SIG-M5 (cell line): ENCODE results near the gene METTL27.

ENCODE experiments used
- DNase-seq: peaks from one replicate; lab custom pipeline; 2025; lab: John Stamatoyannopoulos, UW

Gene METTL27

DNA sequence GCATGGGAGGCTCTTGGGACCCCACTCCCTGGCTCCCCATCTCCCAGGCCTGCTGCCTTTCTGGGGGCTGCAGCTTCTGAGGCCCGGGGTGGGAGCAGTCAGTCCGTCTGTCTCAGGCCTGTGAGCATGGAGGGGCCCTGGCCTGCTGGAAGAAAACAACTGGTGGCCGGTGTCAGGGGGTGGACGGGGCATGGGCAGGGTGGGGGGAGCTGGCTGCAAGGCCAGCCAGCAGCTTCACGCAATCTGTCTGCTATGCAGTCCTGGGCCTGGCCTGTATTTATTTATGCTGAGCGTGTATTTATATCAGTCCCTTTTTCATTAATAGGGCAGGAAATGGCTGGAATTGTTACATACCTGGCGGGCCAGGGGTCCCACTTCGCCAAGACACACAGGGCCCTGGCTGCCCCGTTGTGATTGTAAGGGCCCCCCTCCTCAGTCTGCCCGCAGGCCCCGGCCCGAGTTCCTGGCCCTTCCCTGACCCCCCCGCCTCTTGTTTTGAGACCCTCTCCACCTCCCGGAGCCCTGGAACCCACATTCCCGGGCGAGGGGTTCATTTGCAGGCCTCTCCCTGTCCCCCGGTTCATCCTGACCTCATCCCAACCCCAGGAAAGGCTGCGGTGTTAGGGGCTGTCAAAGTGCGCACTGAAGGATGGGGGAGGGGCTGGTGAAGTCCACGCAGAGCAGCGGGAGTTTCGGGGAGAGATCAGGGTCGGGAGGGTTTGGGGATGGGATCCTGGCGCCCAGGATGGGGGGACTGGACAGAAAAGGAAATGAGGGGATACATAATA is 26.9 kb upstream of the METTL27 start:
- DNase-seq = no peak

DNA sequence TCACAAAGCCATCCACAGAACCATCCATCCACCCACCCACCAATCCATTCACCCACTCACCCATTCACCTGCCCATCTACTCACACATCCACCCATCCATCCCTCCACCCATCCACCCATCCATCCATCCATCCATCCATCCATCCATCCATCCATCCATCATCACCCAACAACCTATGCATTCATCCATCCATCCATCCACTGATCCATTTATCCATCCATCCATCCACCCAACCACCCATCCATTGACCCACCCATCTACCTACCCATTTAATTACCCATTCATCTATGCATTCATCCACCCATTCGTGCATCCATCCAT is 24.1 kb upstream of the METTL27 start:
- no peak for DNase-seq

DNA sequence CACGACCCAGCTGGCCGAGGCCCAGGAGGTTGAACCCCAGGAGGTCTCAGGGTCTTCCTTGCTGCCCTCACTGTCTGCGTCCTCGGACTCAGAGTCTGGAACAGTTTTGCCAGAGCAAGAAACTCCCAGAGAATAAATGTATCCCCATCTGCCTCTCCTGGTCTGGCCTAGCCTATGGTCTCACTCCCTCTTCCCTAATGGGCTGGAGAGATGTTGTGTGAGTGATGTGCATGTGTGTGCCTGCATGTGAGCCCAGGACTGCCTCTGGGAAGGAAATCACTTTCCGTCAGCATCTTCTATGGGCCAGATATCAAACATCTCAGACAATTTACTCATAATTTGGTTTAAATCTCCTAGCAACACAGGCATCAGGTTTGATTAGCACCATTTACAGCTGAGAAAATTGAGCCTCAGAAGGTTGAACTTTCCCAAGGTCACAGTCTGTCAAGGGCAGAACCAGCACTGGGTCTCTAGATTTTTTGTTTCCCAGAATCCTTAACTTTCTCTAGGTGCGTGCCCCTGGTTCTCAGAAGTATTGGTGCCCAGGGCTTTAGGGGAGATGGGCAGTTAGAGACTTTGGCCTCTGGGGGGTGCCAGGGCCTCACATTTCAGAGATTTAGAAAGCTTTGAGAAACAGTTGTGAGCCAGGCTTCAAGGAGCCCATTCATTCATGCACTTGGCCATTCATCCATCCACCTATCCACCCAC is 23.6 kb upstream of the METTL27 start:
- no peak for DNase-seq

DNA sequence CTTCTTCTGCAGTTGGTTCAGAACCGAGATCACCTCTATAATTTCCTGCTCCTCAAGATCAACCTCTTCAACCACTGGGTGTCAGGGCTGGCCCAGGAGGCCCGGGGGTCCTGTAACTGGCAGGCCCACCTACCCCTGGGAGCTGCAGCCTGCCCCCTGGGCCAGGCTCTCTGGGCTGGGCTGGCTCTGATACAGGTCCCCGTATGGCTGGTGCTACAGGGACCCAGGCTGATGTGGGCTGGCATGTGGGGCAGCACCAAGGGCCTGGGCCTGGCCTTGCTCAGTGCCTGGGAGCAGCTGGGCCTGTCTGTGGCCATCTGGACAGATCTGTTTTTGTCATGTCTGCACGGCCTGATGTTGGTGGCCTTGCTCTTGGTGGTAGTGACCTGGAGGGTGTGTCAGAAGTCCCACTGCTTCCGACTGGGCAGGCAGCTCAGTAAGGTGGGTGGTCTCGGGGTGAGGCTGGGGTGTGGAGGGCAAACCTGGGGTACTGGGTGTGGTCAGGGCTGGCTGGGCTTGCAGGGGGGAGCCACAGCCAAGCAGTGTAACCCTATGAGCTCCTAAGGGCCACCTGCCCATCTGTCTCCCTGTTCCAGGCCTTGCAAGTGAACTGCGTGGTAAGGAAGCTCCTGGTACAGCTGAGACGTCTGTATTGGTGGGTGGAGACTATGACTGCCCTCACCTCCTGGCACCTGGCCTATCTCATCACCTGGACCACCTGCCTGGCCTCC is 22.8 kb upstream of the METTL27 start:
- no peak for DNase-seq

DNA sequence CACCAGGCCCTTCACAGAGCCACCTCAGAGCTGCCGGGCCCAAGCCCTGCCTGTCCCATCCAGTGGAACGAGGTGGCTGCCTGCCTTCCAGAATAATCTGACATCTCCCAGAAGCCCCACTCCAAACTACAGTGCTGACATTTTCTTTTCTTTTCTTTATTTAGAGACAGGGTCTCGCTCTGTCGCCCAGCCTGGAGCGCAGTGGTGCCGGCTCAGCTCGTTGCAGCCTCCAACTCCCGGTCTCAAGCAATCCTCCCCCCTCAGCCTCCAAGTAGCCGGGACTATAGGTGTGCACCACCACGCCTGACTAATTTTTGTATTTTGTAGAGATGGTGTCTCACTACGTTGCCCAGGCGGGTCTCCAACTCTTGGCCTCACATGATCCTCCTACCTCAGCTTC is 19.0 kb upstream of the METTL27 start:
- no peak for DNase-seq

DNA sequence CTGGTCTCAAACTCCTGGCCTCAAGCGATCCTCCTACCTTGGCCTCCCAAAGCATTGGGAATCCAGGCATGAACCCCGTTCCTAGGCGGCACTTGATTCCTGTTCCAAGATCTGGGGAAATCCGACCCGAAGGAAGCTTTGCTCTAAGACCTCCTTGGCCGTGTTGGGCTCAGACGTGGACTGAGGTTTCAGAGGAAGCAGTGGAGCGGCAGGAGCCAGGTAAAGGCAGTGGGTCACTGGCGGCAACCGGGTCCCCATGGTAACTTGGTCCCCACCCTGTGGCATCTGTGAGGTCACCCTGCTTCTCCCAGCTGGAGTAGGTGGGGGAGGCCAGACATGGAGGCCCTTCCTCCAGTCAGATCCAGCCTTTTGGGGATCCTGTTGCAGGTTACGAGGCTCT is 18.5 kb upstream of the METTL27 start, which contains the start of gene TMEM270:
Gene TMEM270 (plus strand): TSS at position 301 of the 400 bp plus-strand sequence. CDS start 36 bp downstream, at position 337.
- no peak for DNase-seq

DNA sequence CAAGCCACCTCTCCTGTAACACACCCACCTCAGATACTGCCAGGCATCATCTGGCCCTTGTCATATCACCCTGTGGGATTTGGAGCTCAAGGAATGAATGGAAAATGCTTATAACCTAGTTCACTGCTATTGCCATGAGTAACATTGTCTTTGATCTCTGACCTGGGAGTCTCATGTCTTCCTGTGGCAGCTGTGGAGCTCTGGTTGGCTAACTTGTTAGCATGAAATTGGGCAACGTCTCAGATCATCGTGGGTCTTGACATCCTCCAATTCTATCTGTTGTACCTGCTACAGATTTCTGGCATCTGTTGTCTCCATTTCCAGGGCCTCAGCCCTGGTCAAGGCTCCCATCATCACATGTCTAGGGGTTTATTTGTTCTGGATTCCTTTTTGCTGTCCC is 16.5 kb upstream of the METTL27 start:
- DNase-seq = no peak

DNA sequence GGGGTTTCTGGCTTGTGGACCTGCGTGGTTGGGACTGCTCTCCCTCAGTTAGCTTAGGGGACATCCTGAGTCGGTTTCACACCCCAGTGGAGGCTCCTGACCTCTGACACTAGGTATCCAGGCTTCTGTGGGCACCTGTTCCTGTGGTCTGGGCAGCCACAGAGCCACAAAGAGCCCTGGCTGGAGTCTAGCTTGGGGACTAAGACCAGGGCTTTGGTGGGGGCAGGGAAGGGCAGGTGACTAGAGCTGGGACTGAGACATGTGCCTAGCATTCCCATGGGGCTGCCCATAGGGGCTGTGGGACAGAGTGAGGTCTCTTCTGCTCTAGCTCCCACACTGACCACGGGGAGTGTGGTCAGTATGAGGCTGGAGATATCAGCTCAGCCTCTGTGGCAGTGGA is 14.6 kb upstream of the METTL27 start:
- no peak for DNase-seq

DNA sequence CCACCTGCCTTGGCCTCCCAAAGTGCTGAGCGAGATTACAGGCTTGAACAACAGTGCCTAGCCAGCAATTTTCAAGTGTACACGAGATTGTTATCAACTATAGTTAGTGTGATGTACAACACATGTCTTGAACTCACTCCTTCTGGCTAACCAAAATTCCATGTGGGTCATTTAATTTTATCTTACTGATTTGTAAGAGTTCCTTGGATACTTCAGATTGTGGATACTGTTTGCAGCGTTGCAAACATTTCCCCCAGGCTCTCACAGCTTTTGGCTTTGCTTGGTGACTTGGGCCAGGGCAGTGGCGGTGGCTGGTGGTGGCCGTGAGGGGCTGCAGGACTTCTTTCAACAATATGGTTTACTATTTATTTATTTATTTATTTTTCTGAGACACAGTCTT is 10.2 kb upstream of the METTL27 start:
- DNase-seq = no peak

DNA sequence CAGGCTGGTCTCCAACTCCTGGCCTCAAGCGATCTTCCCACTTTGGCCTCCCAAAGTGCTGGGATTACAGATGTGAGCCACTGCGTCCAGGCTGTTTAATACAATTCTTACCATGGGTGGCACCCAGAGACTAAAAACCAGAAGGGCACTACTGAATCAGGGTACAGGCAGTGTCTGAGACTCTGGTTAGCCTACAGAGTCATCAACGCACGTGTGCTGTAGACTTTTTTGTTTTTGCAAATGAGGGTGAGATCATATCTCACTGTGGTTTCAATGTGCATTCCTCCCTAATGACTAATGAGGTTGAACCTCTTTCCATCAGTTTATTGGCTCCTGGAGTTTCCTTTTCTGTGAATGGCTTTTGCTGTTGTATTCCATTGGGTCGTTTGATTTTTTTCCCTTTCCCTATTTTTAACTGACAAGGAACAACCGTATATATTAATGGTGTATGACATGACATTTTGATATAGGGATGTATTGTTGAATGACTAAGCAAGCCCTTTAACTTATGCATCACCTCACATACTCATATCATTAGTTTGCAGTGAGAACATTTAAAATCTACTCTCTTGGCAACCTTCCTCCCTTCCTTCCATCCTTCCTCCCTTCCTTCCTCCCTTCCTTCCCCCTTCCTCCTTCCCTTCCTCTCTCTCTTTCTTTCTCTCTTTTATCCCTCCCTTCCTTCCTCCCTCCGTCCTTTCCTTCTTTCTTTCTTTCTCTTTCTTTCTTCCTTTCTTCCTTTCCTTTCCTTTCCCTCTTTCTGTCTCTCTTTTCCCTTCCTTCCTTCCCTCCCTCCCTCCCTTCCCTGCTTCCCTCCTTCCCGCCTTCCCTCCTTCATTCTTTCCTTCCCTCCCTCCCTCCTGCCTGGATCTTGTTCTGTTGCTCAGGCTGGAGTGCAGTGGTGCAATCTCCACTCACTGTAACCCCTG is 9.4 kb upstream of the METTL27 start:
- peak; percentile 23 for DNase-seq

DNA sequence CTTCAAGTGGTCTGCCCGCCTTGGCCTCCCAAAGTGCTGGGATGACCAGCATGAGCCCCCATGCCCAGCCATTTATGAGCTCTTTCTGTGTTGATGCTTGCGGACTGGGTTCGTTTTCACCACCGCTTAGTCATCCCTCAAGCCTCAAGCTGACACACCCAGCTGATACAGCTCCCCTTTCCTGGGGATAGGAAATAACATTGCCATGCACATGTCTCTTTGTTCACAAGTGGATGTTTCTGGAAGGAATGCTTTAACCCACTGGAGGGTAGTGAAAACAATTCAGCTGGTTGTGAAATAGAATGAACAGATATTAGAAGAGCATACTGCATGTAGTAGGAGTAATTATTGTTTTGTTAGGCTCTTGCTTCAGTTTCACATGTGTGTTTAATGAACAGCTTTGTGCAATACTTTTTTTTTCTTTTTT is 8.5 kb upstream of the METTL27 start:
- no peak for DNase-seq

DNA sequence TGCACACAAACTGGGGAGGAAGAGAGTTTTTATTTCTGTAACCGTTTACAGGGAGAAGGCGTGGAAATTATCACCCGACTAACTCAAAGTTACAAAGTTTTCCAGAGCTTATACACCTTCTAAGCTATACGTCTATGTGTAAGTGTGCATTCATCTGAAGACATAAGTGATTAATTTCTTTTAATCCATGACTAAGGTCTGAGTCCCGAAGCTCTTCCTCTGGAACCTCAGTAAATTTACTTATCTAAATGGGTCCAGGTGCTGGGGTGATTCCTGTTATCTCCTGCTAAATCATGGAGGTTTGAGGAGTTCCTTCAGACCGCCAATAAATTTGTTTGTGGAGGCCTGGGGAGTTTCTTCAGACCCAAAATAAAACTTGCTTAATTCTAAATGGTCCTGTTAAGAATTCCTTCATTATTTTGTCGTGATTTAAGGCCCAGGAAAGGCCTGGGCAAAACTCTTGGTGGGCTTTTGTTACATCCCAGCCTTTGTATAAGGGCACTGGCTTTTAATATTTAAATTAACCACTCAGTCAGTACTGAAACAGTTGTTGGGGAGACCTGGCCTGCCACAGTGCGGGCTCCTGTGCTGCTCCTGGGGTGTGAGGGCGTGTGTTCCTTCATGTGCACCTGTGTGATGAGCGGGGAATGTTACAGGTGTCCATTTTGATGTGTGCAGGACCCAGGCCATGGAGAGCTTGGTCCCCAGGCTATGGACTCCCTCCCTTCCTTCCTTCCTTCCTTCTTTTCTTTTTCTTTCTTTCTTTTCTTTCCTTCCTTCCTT is 5.8 kb upstream of the METTL27 start:
- no peak for DNase-seq

DNA sequence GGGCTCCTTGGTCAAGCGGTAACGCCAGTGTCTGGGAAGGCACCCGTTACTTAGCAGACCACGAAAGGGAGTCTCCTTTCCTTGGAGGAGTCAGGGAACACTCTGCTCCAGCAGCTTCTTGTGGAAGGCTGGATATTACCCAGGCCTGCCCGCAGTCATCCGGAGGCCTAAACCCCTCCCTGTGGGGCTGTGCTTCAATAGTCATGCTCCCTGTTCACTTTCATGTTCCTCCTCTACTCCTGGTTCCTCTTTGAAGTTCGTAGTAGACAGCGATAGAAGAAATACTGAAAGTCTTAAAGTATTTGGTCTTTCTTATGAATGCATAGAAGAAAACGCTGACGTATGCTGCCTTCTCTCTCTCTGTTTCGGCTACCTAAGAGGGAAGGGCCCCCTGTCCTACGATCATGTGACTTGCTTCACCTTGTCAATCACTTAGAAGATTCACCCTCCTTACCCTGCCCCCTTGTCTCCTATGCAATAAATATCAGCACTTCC is 3.4 kb upstream of the METTL27 start:
- peak; percentile 67 for DNase-seq

DNA sequence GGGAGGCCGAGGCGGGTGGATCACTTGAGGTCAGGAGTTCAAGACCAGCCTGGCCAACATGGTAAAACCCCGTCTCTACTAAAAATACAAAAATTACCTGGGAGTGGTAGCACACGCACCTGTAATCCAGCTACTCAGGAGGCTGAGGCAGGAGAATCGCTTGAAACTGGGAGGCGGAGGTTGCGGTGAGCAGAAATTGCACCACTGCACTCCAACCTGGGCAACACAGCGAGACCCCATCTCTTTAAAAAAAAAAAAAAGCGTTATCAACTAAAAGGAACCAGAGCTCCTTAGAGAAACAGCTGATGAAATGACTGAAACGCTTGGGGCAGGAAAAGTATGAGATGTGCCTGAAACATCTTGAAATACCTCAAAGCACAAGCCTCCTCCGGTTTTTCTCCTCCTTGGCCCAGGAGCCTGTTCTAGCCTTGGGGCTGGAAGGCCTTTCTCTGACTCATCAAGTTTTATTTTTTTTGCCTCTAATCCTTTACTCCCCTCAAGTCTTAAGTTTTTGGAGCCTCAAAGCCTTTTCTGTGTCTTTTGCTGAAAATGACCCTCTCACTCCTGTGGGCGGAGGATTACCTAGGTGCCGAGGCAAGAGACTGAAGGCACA is 2.6 kb upstream of the METTL27 start:
- no peak for DNase-seq

DNA sequence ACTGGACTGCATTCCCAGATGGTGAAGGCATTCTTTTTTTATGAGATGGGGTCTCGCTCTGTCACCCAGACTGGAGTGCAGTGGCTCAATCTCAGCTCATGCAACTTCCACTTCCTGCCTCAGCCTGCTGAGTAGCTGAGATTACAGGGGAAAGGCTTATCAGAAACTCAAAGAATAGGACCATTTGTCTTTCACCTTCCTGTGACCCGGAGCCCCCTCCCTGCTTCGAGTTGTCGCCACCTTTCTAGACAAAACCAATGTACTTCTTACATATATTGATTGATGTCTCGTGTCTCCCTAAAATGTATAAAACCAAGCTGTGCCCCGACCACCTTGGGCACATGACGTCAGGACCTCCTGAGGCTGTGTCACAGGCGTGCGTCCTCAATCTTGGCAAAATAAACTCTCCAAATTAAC is 1.8 kb upstream of the METTL27 start:
- DNase-seq = no peak

DNA sequence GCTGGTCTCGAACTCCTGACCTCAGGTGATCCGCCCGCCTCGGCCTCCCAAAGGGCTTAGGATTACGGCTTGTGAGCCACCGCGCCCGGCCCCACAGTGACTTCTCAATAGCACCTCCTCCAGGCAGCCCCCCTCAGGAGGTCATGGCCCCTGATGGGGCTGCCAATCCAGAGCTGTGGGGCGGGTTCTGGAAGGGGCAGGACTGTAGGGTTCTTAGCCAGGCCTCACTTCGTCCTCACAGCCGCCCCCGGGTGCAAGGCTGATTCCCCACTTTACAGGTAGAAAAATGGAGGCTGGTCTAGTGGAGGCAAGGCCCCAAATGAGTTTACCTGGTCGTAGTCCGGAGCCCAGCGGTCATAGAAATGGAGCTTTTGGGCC is 638 bp downstream of the METTL27 start:
- no peak for DNase-seq

DNA sequence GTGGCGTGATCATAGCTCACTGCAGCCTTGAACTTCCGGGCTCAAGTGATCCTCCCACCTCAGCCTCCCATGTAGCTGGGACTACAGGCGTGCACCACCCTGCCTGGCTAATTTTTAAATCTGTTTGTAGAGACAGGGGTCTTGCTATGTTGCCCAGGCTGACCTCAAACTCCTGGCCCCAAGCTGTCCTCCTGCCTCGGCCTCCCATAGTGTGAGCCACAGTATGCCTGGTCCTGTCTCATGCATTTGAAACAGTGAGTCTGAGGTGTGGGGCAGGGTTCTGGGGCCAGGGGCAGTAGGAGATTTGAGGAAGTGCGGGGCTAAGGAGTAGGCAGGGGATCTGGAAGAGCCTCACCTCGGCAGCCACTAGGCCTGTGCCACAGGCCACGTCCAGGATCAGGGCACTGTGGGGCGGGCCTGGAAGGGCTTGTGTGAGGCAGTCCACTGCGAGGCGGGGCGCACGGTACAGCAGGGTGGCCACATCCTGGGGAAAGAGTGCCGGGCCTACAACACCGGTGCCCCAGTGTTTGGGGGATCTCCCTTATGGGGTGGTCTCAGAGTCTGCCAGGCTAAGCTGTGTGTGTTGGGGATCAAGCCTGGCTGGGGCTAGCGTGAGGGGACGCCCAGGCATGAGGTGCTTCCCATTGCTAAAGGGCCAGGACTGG is 1.5 kb downstream of the METTL27 start:
- DNase-seq = no peak

DNA sequence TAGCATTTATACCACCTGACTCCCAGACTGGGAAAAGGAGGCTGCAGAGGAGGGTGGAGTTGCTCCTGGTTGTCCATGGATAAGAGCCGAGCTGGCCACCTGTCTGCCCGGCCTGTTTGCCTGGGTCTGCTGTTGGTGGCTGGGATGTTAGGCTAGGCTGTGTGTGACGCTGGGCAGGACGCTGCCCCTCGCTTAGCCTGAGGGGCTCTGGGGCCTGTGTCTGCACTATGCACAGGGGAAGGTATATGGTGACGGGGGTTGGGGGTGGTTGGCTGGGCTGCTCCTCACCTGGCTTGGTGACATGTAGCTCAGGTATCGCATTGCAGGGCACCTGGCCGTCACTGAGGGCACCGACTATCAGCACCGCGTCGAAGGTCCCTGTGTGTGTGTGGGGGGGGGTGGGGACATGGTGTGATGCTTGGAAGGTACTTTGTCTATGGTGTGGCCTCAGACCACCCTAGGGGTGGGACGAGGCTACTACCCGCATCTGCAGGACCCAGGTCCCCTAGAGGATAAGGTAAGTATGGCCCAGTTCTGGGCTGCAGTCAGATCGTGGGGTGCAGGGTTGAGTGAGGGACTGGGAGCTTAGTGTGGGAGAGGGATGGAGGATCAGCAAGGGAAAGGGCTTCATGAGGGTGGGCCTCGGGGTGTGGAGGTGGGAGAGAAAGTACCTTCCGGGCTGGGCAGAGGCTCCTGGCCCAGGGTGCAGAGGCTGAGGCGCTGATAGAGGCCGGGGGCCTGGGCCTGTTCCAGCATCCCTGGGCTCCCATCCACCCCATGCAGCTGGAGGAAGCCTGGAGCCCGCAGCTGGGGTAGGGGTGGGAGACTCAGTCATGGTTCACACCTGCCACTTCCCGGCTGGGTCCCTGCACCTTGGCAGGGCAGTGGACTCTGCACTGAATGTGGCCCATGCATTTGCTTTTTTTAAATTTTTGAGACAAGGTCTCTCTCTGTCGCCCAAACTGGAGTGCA is 2.3 kb downstream of the METTL27 start:
- no peak for DNase-seq

DNA sequence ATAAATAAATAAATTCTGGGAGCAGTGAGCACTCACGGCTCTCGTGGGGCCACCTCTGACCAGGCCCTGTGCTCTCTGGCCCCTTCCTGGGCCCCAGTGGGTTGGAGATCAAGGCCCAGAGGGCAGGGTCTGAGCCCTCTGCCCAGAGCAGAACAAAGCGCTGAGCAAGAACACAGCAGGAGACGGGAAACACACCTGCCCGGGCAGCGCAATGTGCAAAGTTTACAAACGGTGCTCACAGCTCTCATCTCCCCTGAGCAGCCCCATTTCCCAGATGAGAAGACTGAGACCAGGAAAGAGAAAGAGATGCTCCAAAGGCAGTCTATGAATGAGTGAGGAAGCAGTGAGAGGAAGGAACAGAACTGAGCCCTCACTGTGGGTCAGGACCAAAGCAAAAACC is 3.0 kb downstream of the METTL27 start:
- no peak for DNase-seq
